ENCODE results near the gene OR6T1.

OR6T1 gene

DNA sequence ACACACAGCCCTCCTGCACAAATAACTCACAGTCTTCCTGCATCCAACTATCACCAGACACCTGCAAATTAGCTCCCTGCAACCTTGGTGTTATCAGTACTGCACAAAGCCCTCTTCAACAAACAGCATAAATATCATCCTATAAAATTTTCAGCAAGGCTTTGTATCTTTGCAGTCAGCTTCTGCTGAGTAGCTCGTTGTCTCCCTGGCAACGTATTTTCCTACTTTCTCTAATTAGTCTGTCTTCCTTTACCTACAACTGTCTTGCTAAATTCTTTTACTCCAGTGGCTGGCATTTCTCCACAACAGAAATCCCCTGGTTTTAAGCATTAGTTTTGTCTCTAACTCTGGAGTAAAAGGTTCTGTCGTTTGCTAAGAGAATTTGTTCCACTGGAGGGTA is 37.8 kb downstream of the OR6T1 start:
- H3K27ac ChIP-seq (ENCODE audit: low read length): no peak overlapping the region
- H3K36me3 ChIP-seq (ENCODE audit: insufficient read depth, low read depth, low read length): no peaks in the 10 kb centered on the region
- H3K9ac ChIP-seq (ENCODE audit: low read depth, low read length): no peak overlapping the region
- no peaks in the 10 kb centered on the region for H3K9me3 ChIP-seq (ENCODE audit: insufficient read depth, low read depth, low read length)
- H3K4me1 ChIP-seq (ENCODE audit: insufficient read depth, low read length): peaks cover 6% of the 10 kb centered on the region; the same call in 1 of the 2 replicates
- no peak overlapping the region for H3K4me3 ChIP-seq (ENCODE audit: low read length)
- H3K27me3 ChIP-seq (ENCODE audit: insufficient read depth, low read length): no peaks in the 10 kb centered on the region

DNA sequence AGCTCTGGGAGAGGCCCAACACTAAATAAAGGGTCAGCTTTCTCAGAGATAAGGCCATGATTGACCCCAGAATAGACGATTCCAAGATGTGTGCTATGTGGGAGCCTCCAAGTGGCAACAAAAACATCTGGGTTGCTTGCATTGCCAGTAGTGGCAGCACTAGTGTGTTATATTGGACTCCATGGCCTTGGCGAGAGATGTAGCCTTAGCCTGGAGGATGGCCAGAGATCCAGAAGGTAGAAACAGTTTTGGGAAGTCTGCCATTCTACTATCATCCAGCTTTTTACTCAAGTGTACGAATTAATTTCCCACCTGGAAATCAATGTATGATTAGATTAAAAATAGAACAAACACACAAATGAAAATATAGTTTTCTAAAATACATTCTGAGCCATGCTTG is 38.7 kb downstream of the OR6T1 start:
- peaks cover 6% of the 10 kb centered on the region; the same call in 1 of the 2 replicates for H3K4me1 ChIP-seq (ENCODE audit: insufficient read depth, low read length)
- H3K9ac ChIP-seq (ENCODE audit: low read depth, low read length): no peak overlapping the region
- no peaks in the 10 kb centered on the region for H3K9me3 ChIP-seq (ENCODE audit: insufficient read depth, low read depth, low read length)
- H3K27ac ChIP-seq (ENCODE audit: low read length): no peak overlapping the region
- no peak overlapping the region for H3K4me3 ChIP-seq (ENCODE audit: low read length)
- H3K36me3 ChIP-seq (ENCODE audit: insufficient read depth, low read depth, low read length): no peaks in the 10 kb centered on the region
- H3K27me3 ChIP-seq (ENCODE audit: insufficient read depth, low read length): no peaks in the 10 kb centered on the region

DNA sequence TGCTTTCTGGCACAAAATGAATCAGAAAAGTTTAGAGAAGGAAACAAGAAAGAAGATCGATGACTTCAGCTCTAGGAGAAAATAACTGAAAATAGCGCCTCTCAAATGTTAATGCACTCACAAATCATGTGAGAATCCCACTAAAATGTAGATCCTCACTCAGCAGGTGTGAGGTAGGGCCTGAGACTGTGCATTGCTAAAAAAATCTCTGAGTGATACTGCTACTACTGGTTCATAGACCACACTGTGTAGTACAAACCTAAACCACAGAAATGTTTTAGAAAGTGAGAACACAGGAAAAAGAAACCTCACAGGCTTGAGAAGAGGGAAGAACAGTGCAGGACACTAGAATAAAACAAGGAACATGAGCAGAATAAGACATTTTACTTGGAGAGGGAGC is 39.7 kb downstream of the OR6T1 start:
- no peak overlapping the region for H3K27ac ChIP-seq (ENCODE audit: low read length)
- no peaks in the 10 kb centered on the region for H3K9me3 ChIP-seq (ENCODE audit: insufficient read depth, low read depth, low read length)
- H3K4me3 ChIP-seq (ENCODE audit: low read length): no peak overlapping the region
- H3K4me1 ChIP-seq (ENCODE audit: insufficient read depth, low read length): peaks cover 6% of the 10 kb centered on the region; the same call in 1 of the 2 replicates
- H3K36me3 ChIP-seq (ENCODE audit: insufficient read depth, low read depth, low read length): no peaks in the 10 kb centered on the region
- no peaks in the 10 kb centered on the region for H3K27me3 ChIP-seq (ENCODE audit: insufficient read depth, low read length)
- H3K9ac ChIP-seq (ENCODE audit: low read depth, low read length): no peak overlapping the region

DNA sequence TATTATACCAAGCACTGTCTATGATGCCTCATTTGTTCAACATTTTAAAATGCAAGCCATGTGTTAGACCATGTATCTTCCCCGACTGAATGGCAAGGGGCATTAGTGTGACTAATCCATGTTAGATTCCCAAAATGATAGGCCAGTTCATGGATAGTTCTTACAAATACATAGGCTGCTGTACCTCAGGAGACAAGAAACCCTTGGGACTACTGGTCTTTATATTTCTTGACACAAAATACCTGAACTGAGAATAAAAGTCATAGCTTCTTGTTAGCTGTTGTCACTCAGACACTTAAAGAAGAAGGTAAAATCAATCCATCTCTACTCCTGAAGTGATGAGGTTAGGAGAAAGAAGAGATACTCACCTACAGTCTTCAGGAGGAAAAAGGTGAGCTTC is 41.8 kb downstream of the OR6T1 start, which contains the start of gene OR8D4:
TSS of gene OR8D4 (plus strand) at position 301 of the 400 bp plus-strand sequence. CDS start 4,265 bp downstream, outside the sequence.
- no peak within 1 kb of the TSS for H3K4me3 ChIP-seq (ENCODE audit: low read length)
- H3K27me3 ChIP-seq (ENCODE audit: insufficient read depth, low read length): no peaks in the 10 kb centered on the region
- H3K9me3 ChIP-seq (ENCODE audit: insufficient read depth, low read depth, low read length): no peaks in the 10 kb centered on the region
- H3K9ac ChIP-seq (ENCODE audit: low read depth, low read length): no peak within 1 kb of the TSS
- H3K36me3 ChIP-seq (ENCODE audit: insufficient read depth, low read depth, low read length): no peaks in the 10 kb centered on the region
- no peak within 1 kb of the TSS for H3K27ac ChIP-seq (ENCODE audit: low read length)
- H3K4me1 ChIP-seq (ENCODE audit: insufficient read depth, low read length): peaks cover 6% of the 10 kb centered on the region; the same call in 1 of the 2 replicates

DNA sequence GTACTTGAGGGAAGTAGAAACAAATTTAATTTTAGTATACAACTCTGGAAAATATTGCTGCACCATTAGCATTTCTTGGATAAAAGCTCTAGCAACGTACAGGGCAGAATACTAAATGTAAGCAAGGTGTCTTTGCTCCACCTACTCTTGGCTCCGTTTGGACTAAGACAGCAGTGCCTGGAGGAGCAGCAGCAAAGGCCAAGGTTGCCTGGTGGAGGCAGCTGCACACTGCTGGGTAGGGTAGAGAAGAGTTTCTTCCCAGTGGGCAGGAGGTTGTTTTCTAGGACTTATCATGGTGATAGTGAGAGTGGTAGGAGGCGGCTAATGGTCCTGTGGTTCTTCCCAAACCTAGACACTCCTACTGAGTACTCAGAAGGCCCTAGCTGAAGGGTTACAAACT is 43.8 kb downstream of the OR6T1 start:
- H3K4me1 ChIP-seq (ENCODE audit: insufficient read depth, low read length): peaks cover 6% of the 10 kb centered on the region; the same call in 1 of the 2 replicates
- H3K4me3 ChIP-seq (ENCODE audit: low read length): no peak overlapping the region
- H3K36me3 ChIP-seq (ENCODE audit: insufficient read depth, low read depth, low read length): no peaks in the 10 kb centered on the region
- H3K9me3 ChIP-seq (ENCODE audit: insufficient read depth, low read depth, low read length): no peaks in the 10 kb centered on the region
- no peaks in the 10 kb centered on the region for H3K27me3 ChIP-seq (ENCODE audit: insufficient read depth, low read length)
- no peak overlapping the region for H3K27ac ChIP-seq (ENCODE audit: low read length)
- H3K9ac ChIP-seq (ENCODE audit: low read depth, low read length): no peak overlapping the region

All from iPS-20b (cell line).